Esophagus squamous epithelium (tissue), 5 donors: ENCODE measurements around the gene LY6G6F. TPM values are rescaled to one million over a fixed set of nuclear protein-coding genes. Genes with fewer than 3 reads are reported as not detected.

ENCODE experiments used
- DNase-seq: peaks from one replicate; lab custom pipeline; 2025; lab: John Stamatoyannopoulos, UW
- H3K27ac ChIP-seq, 4 donors: fragments of 200-600 bp; sonication (generic); one replicate each; pipeline ENCODE4 v1.5.1; 2016 to 2019; ENCODE audit warnings: mild to moderate bottlenecking in 1 of 4
- H3K27me3 ChIP-seq, 4 donors: fragments of 200-600 bp; sonication (generic); 1 replicate in 3 of 4; 2 replicates in 1 of 4; pipeline versions ENCODE4 v1.5.1 to v1.6.0; 2017 to 2021; ENCODE audit warnings: antibody characterized with exemption in 1 of 4
- H3K36me3 ChIP-seq, 3 donors: fragments of 200-600 bp; sonication (generic); one replicate each; pipeline ENCODE4 v1.5.1; 2016 to 2019
- H3K4me1 ChIP-seq, 3 donors: fragments of 200-600 bp; sonication (generic); one replicate each; pipeline ENCODE4 v1.5.1; 2017 to 2019
- H3K4me3 ChIP-seq, 4 donors: fragments of 200-600 bp; sonication (generic); 1 replicate in 3 of 4; 2 replicates in 1 of 4; pipeline ENCODE4 v1.5.1; 2016 to 2019; ENCODE audit warnings: mild to moderate bottlenecking in 2 of 4, moderate library complexity in 1 of 4
- H3K9me3 ChIP-seq, 3 donors: fragments of 200-600 bp; sonication (generic); one replicate each; pipeline ENCODE4 v1.5.1; 2016 to 2019
- CTCF ChIP-seq, 6 experiments: fragments of 450-650 bp in 4 of 6; fragments of 200-600 bp in 2 of 6; sonication (generic) in 2 of 6; IDR thresholded peaks; one replicate each; pipeline ENCODE4 v1.5.1; 2016 to 2019; ENCODE audit warnings: antibody characterized with exemption in 6 of 6, mild to moderate bottlenecking in 4 of 6, moderate library complexity in 4 of 6
- POLR2A ChIP-seq, 4 donors: fragments of 450-650 bp; IDR thresholded peaks; one replicate each; pipeline ENCODE4 v1.6.1; 2017; ENCODE audit warnings: antibody characterized with exemption in 4 of 4, mild to moderate bottlenecking in 4 of 4, moderate library complexity in 3 of 4
- WGBS, 2 donors: methylation state at CpG; one replicate each; pipeline ENCODE4 v1.1.5; 2018; 5-methylcytosine and 5-hydroxymethylcytosine counted together
- intact Hi-C: fragments of 100-400 bp; cut with DNase I; formaldehyde crosslinking; loops from one replicate; pipeline ENCODE4 v1.15.0; 2022
- total RNA-seq, 4 donors: library from RNA; depleted of rRNA; stranded (reverse); fragments of >200 nt; gene quantifications; one replicate each; pipeline ENCODE4 v1.1.0, GENCODE V29; 2016
- donor health status: DM: yes; HTN: yes; CAD: no.

LY6G6F gene
- total RNA-seq, 4 donors from 2014 or later: not detected

- Histone ChIP-seq H3K4me3 (peak overlapping the region; percentile 52 to 78 (median 70)), H3K36me3 (peaks cover 4 to 65% (median 13%) of the 10 kb centered on the region in 3 donors), H3K27ac (peak overlapping the region; percentile 90 to 95 (median 92)), H3K27me3 (no peaks in the 10 kb centered on the region), H3K4me1 (peaks cover 31 to 74% (median 37%) of the 10 kb centered on the region in 3 donors), H3K9me3 (no peaks in the 10 kb centered on the region)
- no peak for TF ChIP-seq CTCF (IDR thresholded peaks at IDR 0.05)
- no peak for TF ChIP-seq POLR2A (IDR thresholded peaks at IDR 0.05)
- no peak for DNase-seq
- WGBS, 2 donors: 18% methylated on average over 12 of the region's 13 CpGs; no CpG with 5 or more reads in 1 of the 2 donors
- intact Hi-C loops: no loop called here
Measured at GRCh38 chr6:31659649-31660380, 46.9 kb upstream of the LY6G6F start.

- Histone ChIP-seq H3K27ac (peak within 1 kb of the TSS; percentile 90 to 95 (median 92)), H3K9me3 (no peaks in the 10 kb centered on the region), H3K27me3 (no peaks in the 10 kb centered on the region), H3K4me1 (peaks cover 31 to 74% (median 37%) of the 10 kb centered on the region in 3 donors), H3K4me3 (peak within 1 kb of the TSS; percentile 52 to 78 (median 70)), H3K36me3 (peaks cover 4 to 57% (median 13%) of the 10 kb centered on the region in 3 donors)
- DNase-seq: no peak
- TF ChIP-seq POLR2A (IDR thresholded peaks at IDR 0.05): peak in 3 of 4 donors; percentile 26 to 91 (median 89)
- TF ChIP-seq CTCF (IDR thresholded peaks at IDR 0.05): peak in 1 of 6 experiments; percentile 14
- intact Hi-C loops: no loop called here
- 0% methylated on average over 2 to 21 of the region's 52 CpGs for WGBS, 2 donors
Measured at GRCh38 chr6:31660381-31661261, 46.0 kb upstream of the LY6G6F start, which contains the start of gene C6orf47. Gene C6orf47, minus strand, starts transcription at chr6:31660778. Its CDS starts 831 bp downstream, at chr6:31659947.

GRCh38 chr6:31661262-31662123, 45.2 kb upstream of the LY6G6F start:
- no peak for DNase-seq

More at GRCh38 chr6:31661262-31662123, 45.2 kb upstream of the LY6G6F start:
- no peaks in the 10 kb centered on the region for H3K9me3 ChIP-seq
- H3K27me3 ChIP-seq: no peaks in the 10 kb centered on the region
- H3K4me1 ChIP-seq: peaks cover 31 to 73% (median 39%) of the 10 kb centered on the region in 3 donors
- peak overlapping the region; percentile 90 to 95 (median 92) for H3K27ac ChIP-seq
- 73 to 83% methylated on average over 9 to 11 of the region's 12 CpGs for WGBS, 2 donors
- TF ChIP-seq POLR2A (IDR thresholded peaks at IDR 0.05): no peak
- TF ChIP-seq CTCF (IDR thresholded peaks at IDR 0.05): no peak
- H3K36me3 ChIP-seq: peaks cover under 1 to 48% (median 9%) of the 10 kb centered on the region in 3 donors
- intact Hi-C loops: no loop called here
- peak overlapping the region in 3 of 4 donors; percentile 68 to 78 (median 73) for H3K4me3 ChIP-seq
